HepG2 (cell line): ENCODE data around the gene LBX1. TPM values are rescaled to one million over a fixed set of nuclear protein-coding genes. Genes with fewer than 3 reads are reported as not detected.

ENCODE experiments used
- ATAC-seq: fragments of 200-7000 bp; cut with Tn5 transposase; 3 replicates; pipeline ENCODE4 v1.9.1; 2020; ENCODE audit warnings: mild to moderate bottlenecking, moderate library complexity
- BruUV-seq: library from RNA; stranded (reverse); fragments of 400-500 nt; replicated peaks from 2 replicates; lab custom pipeline; 2021; lab: Mats Ljungman, UMichigan
- CTCF ChIA-PET: fragments of 300-600 bp; formaldehyde crosslinking; extraction: SDS; loops from one replicate; lab custom pipeline; 2021; ENCODE audit warnings: low total read pairs, inconsistent platforms, low intra/inter-chr PET ratio; lab: Yijun Ruan, JAX
- POLR2A ChIA-PET: fragments of 350-600 bp; sonication (Branson Sonifier 250); formaldehyde crosslinking; loops from one replicate; lab custom pipeline; 2020; ENCODE audit warnings: antibody characterized with exemption, inconsistent platforms; lab: Yijun Ruan, JAX
- DNase-seq: peaks from one replicate; pipeline ENCODE4 v3.0.0-alpha.2; 2015; ENCODE audit warnings: low spot score
- FAIRE-seq: peaks from 3 replicates; lab custom pipeline; 2011; peaks lifted over from hg19 to GRCh38; lab: Jason Lieb, UNC
- H2AFZ ChIP-seq: one replicate; pipeline ENCODE4 v1.6.1; 2011; ENCODE audit warnings: low read length, inconsistent platforms
- H3K27ac ChIP-seq: fragments of 300-600 bp; 3 replicates; pipeline ENCODE4 v1.8.0; 2011; ENCODE audit warnings: mixed run types, mild to moderate bottlenecking, mixed read lengths, low read length, inconsistent platforms; ENCODE audit not compliant: insufficient read depth; ENCODE audit errors: extremely low read length
- H3K27me3 ChIP-seq, 2 experiments: fragments of 200-600 bp in 1 of 2; 2 replicates in 1 of 2; 3 replicates in 1 of 2; pipeline versions ENCODE4 v1.6.0 to v1.8.0; 2011; ENCODE audit warnings: low read length in 2 of 2, mild to moderate bottlenecking in 2 of 2, moderate library complexity in 2 of 2, inconsistent platforms in 1 of 2; ENCODE audit not compliant: insufficient read depth in 2 of 2, control insufficient read depth in 1 of 2
- H3K36me3 ChIP-seq, 2 experiments: fragments of 200-600 bp in 1 of 2; replicated peaks in 1 of 2; 2 replicates in 1 of 2; 3 replicates in 1 of 2; pipeline versions ENCODE4 v1.5.1 to v1.8.0; 2011; ENCODE audit warnings: low read length in 2 of 2, inconsistent platforms in 1 of 2; ENCODE audit not compliant: insufficient read depth in 2 of 2, control insufficient read depth in 1 of 2
- H3K4me1 ChIP-seq: 2 replicates; pipeline ENCODE4 v1.5.1; 2012; ENCODE audit warnings: low read length, inconsistent platforms; ENCODE audit not compliant: insufficient read depth
- H3K4me2 ChIP-seq: 2 replicates; pipeline ENCODE4 v1.6.0; 2011; ENCODE audit warnings: low read depth, low read length, inconsistent platforms
- H3K4me3 ChIP-seq, 3 experiments: fragments of 200-600 bp in 1 of 3; sonication (generic), shearing (Covaris generic) in 1 of 3; replicated peaks in 1 of 3; 2 replicates each; pipeline ENCODE4 v1.5.1; 2011 to 2016; ENCODE audit warnings: low read length in 3 of 3, inconsistent platforms in 2 of 3, low read depth in 2 of 3, mild to moderate bottlenecking in 2 of 3, control low read depth in 1 of 3, mixed read lengths in 1 of 3; ENCODE audit not compliant: insufficient read depth in 1 of 3
- H3K79me2 ChIP-seq: one replicate; pipeline ENCODE4 v1.6.1; 2011; ENCODE audit warnings: low read length, inconsistent platforms; ENCODE audit not compliant: insufficient read depth
- H3K9ac ChIP-seq: 2 replicates; pipeline ENCODE4 v1.6.0; 2011; ENCODE audit warnings: mild to moderate bottlenecking, low read depth, low read length, inconsistent platforms; ENCODE audit not compliant: insufficient read depth
- H3K9me3 ChIP-seq: 2 replicates; pipeline ENCODE4 v1.5.1; 2012; ENCODE audit warnings: mild to moderate bottlenecking, low read length
- H4K20me1 ChIP-seq: 2 replicates; pipeline ENCODE4 v1.6.0; 2011; ENCODE audit warnings: inconsistent platforms, mild to moderate bottlenecking, low read length, moderate library complexity; ENCODE audit not compliant: insufficient read depth
- MTF2 ChIP-seq: sonication (generic); formaldehyde crosslinking; IDR thresholded peaks from 2 replicates; pipeline ENCODE4 v1.5.0; 2020; ENCODE audit warnings: missing genetic modification reagents, borderline replicate concordance
- POLR2G ChIP-seq: fragments of 200-400 bp; formaldehyde crosslinking; IDR thresholded peaks from 2 replicates; pipeline ENCODE4 v1.6.1; 2018; ENCODE audit warnings: mild to moderate bottlenecking, low read depth, low read length, moderate library complexity
- PRPF4 ChIP-seq: fragments of 200-400 bp; formaldehyde crosslinking; IDR thresholded peaks from 2 replicates; pipeline ENCODE4 v1.6.1; 2016; ENCODE audit warnings: low read length, low read depth; ENCODE audit not compliant: poor library complexity, severe bottlenecking
- SNAPC2 ChIP-seq: sonication (generic); formaldehyde crosslinking; IDR thresholded peaks from 2 replicates; pipeline ENCODE4 v1.8.1; 2022; ENCODE audit warnings: mild to moderate bottlenecking, missing genetic modification reagents
- WGBS: methylation state at CpG from one replicate; pipeline ENCODE4 v1.1.6; 2017; ENCODE audit warnings: low lambda C conversion rate; 5-methylcytosine and 5-hydroxymethylcytosine counted together
- in situ Hi-C: cut with HindIII; loops from 2 replicates; pipeline ENCODE4 v1.10.0; 2017; ENCODE audit warnings: low pct_unique_long_range_greater_than_20kb; ENCODE audit not compliant: extremely low pct_ligation_motif_present
- intact Hi-C: fragments of 100-400 bp; cut with micrococcal nuclease; formaldehyde crosslinking; loops from one replicate; pipeline ENCODE4 v1.10.0; 2022; ENCODE audit not compliant: unreplicated experiment
- polyA plus RNA-seq, 8 experiments: library from polyadenylated mRNA; depleted of rRNA in 3 of 8; stranded (reverse) in 7 of 8; unstranded in 1 of 8; fragments of >200 nt; fragmentation: Illumina TruSeq in 4 of 8; extraction: Trizol in 4 of 8; gene quantifications; 2 replicates each; pipeline versions ENCODE4 v1.2.1 to v1.2.3, GENCODE V29; 2011 to 2016; ENCODE audit warnings: low read depth in 4 of 8, missing spikeins in 1 of 8, mixed read lengths in 1 of 8; ENCODE audit not compliant: insufficient read depth in 1 of 8
- total RNA-seq, 5 experiments: library from RNA; depleted of rRNA; stranded (reverse); fragments of >200 nt; fragmentation: Illumina TruSeq; extraction: Trizol; gene quantifications; 2 replicates each; pipeline ENCODE4 v1.2.3, GENCODE V29; 2016; ENCODE audit warnings: low read depth in 1 of 5
- TF ChIP-seq, protein P1 (sequence below): sonication (generic); formaldehyde crosslinking; IDR thresholded peaks from 2 replicates; pipeline ENCODE4 v1.4.0; 2020; ENCODE audit warnings: missing genetic modification reagents, low read depth, mild to moderate bottlenecking, borderline replicate concordance
- TF ChIP-seq, protein P2 (sequence below): sonication (generic); formaldehyde crosslinking; IDR thresholded peaks from 2 replicates; pipeline ENCODE4 v1.4.0; 2020; ENCODE audit warnings: mild to moderate bottlenecking, missing genetic modification reagents

LBX1 gene
- total and polyA plus RNA-seq, 2 of the 13 experiments (the other 11 are each of a cell fraction or from before 2014, with no cell fraction given), result not detected

DNA sequence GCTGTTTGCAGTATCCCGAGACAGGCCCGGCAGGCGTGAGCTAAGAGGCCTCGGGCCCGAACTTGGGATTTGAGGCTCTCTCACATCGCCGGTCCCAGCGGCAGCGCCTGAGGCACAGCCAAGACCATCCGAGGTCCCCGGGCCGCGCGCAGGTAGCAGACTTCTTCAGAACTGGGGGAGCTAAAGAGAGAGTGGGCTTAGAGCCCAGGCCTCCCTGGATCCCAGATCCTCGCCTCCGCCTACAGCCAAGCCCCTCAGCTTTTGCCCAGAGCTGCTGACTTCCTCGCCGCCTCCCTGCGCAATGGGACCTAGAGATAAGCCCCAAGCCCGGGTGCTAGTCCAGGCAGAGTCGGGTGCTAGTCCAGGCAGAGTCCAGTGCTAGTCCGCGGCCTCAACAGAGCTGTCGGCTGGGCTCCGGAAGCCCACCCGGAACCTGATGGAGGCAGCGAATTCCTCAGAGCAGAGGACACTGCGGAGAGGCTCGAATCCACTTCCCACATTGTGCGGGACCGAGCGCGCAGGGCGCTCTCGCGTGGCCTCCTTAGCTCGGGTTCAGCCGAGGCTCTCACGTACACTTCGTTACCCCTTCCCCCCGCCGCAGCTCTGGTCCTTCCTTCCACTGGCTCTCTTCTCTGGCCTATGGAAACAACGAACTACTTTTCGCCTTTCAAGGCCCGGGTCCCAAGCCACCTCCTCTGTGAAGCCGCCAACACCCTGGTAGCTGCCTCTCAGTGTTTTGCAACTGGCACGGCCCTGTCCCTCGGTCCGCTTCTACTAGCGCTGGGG, 5.8 kb downstream of the LBX1 start:
- ATAC-seq (peak; percentile 28), FAIRE-seq (no peak)
- CTCF ChIA-PET, result no interaction called here
- Histone ChIP-seq H3K9ac (no peak overlapping the region), H3K4me3 (no peak overlapping the region)
- TF ChIP-seq, protein P1, sequence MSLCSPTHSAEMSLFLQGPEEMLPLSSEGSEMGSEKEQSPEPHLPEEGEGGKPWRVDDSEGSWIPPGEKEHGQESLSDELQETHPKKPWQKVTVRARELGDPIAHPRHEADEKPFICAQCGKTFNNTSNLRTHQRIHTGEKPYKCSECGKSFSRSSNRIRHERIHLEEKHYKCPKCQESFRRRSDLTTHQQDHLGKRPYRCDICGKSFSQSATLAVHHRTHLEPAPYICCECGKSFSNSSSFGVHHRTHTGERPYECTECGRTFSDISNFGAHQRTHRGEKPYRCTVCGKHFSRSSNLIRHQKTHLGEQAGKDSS (CRISPR knock-in tag), result no peak
- TF ChIP-seq MTF2 (CRISPR knock-in tag) (peak; percentile 80; the same call in 1 of the 2 replicates), POLR2G (no peak), PRPF4 (no peak), SNAPC2 (CRISPR knock-in tag) (no peak)
- TF ChIP-seq, protein P2, sequence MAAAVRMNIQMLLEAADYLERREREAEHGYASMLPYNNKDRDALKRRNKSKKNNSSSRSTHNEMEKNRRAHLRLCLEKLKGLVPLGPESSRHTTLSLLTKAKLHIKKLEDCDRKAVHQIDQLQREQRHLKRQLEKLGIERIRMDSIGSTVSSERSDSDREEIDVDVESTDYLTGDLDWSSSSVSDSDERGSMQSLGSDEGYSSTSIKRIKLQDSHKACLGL (CRISPR knock-in tag), result no peak
- TF ChIP-seq, all 625 proteins: peak for 1
- H3K79me2 ChIP-seq, result no peaks in the 10 kb centered on the region
- no TSS peak for BruUV-seq
- in situ Hi-C loops (no loop called here), intact Hi-C loops (no loop called here)
- no peak overlapping the region for H2AFZ ChIP-seq
- H3K4me1 ChIP-seq, result peaks cover 9% of the 10 kb centered on the region; the same call in 1 of the 2 replicates
- no peaks in the 10 kb centered on the region for H3K9me3 ChIP-seq
- WGBS, result 69% methylated on average over 23 of the region's 50 CpGs
- POLR2A ChIA-PET, result no interaction called here
- H4K20me1 ChIP-seq, result no peaks in the 10 kb centered on the region
- DNase-seq, result no peak
- peaks cover 29 to 99% of the 10 kb centered on the region in 2 experiments for H3K27me3 ChIP-seq
- H3K27ac ChIP-seq, result no peak overlapping the region
- H3K36me3 ChIP-seq, result no peaks in the 10 kb centered on the region
- no peak overlapping the region; the same call in 1 of the 2 replicates for H3K4me2 ChIP-seq
